ENCODE data around the gene GLUL.

DNA sequence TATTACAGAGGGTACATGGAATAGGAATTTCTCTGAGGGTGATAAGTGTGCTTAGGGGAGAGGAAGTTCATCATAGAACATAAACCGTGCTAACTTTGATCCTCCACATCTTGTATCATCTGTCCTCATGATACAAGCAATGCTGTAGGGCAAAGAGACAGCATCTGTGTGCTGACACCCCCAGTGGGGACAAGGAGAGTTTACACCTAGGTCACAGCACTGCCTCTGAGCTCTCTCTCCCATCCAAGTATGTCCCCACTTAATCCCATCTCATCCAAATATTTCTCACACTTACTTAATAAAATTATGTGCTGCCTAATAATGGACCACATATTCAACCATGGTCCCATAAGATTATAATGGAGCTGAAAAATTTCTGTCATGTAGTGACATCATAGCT is 13.2 kb upstream of the GLUL start:
- TF ChIP-seq CTCF (IDR thresholded peaks at IDR 0.05; ENCODE audit: low read length) (no peak), EZH2 (IDR thresholded peaks at IDR 0.05; ENCODE audit: borderline replicate concordance, low read length) (no peak)

All from OCI-LY1 (cell line).